MCF 10A (cell line): ENCODE measurements around the gene COMMD10. TPM values are rescaled to one million over a fixed set of nuclear protein-coding genes. Genes with fewer than 3 reads are reported as not detected.
A peak's percentile ranks its signal among the peaks of the same experiment; 100 is the strongest.

Experiments
- BruUV-seq: library from RNA; stranded (reverse); fragments of 400-500 nt; replicated peaks from 2 replicates; lab custom pipeline; 2021; lab: Mats Ljungman, UMichigan
- CTCF ChIA-PET: fragments of 300-600 bp; sonication (Branson Sonifier 250); formaldehyde crosslinking; extraction: SDS; loops from one replicate; lab custom pipeline; 2021; ENCODE audit warnings: antibody characterized with exemption, inconsistent platforms; lab: Yijun Ruan, JAX
- POLR2A ChIA-PET: fragments of 300-600, 350-650 bp; sonication (Branson Sonifier 250); formaldehyde crosslinking; extraction: SDS; loops from one replicate; lab custom pipeline; 2020; ENCODE audit warnings: antibody characterized with exemption, inconsistent platforms; lab: Yijun Ruan, JAX
- DNase-seq: peaks from one replicate; pipeline ENCODE4 v3.0.0-alpha.2; 2018; ENCODE audit not compliant: unreplicated experiment
- H3K27ac Mint-ChIP-seq: one replicate; pipeline ENCODE4 v1.8.0; 2022; ENCODE audit warnings: mild to moderate bottlenecking, low read depth, mixed read lengths; ENCODE audit not compliant: unreplicated experiment
- H3K27me3 Mint-ChIP-seq: one replicate; pipeline ENCODE4 v1.8.0; 2022; ENCODE audit warnings: mixed read lengths; ENCODE audit not compliant: insufficient read depth, unreplicated experiment
- H3K36me3 Mint-ChIP-seq: one replicate; pipeline ENCODE4 v1.8.0; 2022; ENCODE audit warnings: mild to moderate bottlenecking, moderate library complexity, mixed read lengths; ENCODE audit not compliant: insufficient read depth, unreplicated experiment
- H3K4me1 Mint-ChIP-seq: one replicate; pipeline ENCODE4 v1.8.0; 2022; ENCODE audit warnings: mixed read lengths; ENCODE audit not compliant: insufficient read depth, unreplicated experiment
- H3K4me3 Mint-ChIP-seq: one replicate; pipeline ENCODE4 v1.8.0; 2022; ENCODE audit warnings: mild to moderate bottlenecking, moderate library complexity, mixed read lengths; ENCODE audit not compliant: unreplicated experiment
- H3K9me3 Mint-ChIP-seq: one replicate; pipeline ENCODE4 v1.8.0; 2022; ENCODE audit warnings: mixed read lengths; ENCODE audit not compliant: unreplicated experiment
- CTCF ChIP-seq: fragments of 200-600 bp; IDR thresholded peaks from one replicate; pipeline ENCODE4 v1.8.0; 2022; ENCODE audit warnings: antibody characterized with exemption, mild to moderate bottlenecking; ENCODE audit not compliant: unreplicated experiment
- intact Hi-C: fragments of 100-400 bp; cut with micrococcal nuclease; formaldehyde crosslinking; loops from 2 replicates; pipeline ENCODE4 v1.14.1; 2022
- total RNA-seq: library from RNA; stranded (reverse); gene quantifications from 2 replicates; pipeline ENCODE4 v1.2.3, GENCODE V29; 2022

The COMMD10 gene
- total RNA-seq, 1 experiment from 2014 or later: 23.2 TPM

- ChIA-PET CTCF (interaction anchor here (0.7 to 1.4 kb wide), 4 partner anchors 9 to 239 kb away, joined by 3 to 4 read pairs (median 3); no protein-coding TSS in a partner anchor), POLR2A (no interaction called here)
- no peaks in the 10 kb centered on the region for H3K9me3 Mint-ChIP-seq
- no TSS peak for BruUV-seq
- H3K4me1 Mint-ChIP-seq: peaks cover 3% of the 10 kb centered on the region
- no peak overlapping the region for H3K27ac Mint-ChIP-seq
- intact Hi-C loops: no loop called here
- no peaks in the 10 kb centered on the region for H3K27me3 Mint-ChIP-seq
- peaks cover 6% of the 10 kb centered on the region for H3K36me3 Mint-ChIP-seq
- H3K4me3 Mint-ChIP-seq: no peak overlapping the region
- no peak for DNase-seq
- no peak for TF ChIP-seq CTCF
Observed at GRCh38 chr5:116318091-116318854, 233.4 kb downstream of the COMMD10 start.

GRCh38 chr5:116320486-116320885, 235.7 kb downstream of the COMMD10 start:
- no peak overlapping the region for H3K4me3 Mint-ChIP-seq
- CTCF ChIA-PET: no interaction called here
- H3K27me3 Mint-ChIP-seq: no peaks in the 10 kb centered on the region
- H3K4me1 Mint-ChIP-seq: no peaks in the 10 kb centered on the region
- no peak for TF ChIP-seq CTCF
- DNase-seq: peak; percentile 1
- H3K9me3 Mint-ChIP-seq: no peaks in the 10 kb centered on the region
- intact Hi-C loops: no loop called here
- BruUV-seq: no TSS peak
- POLR2A ChIA-PET: no interaction called here
- H3K36me3 Mint-ChIP-seq: peaks cover 12% of the 10 kb centered on the region
- H3K27ac Mint-ChIP-seq: peak overlapping the region; percentile 14

GRCh38 chr5:116329503-116329902, 244.7 kb downstream of the COMMD10 start:
- no TSS peak for BruUV-seq
- no peak for DNase-seq
- Mint-ChIP-seq H3K9me3 (peaks cover 24% of the 10 kb centered on the region), H3K36me3 (peaks cover 18% of the 10 kb centered on the region), H3K4me3 (no peak overlapping the region), H3K27ac (no peak overlapping the region), H3K4me1 (no peaks in the 10 kb centered on the region), H3K27me3 (no peaks in the 10 kb centered on the region)
- ChIA-PET POLR2A (no interaction called here), CTCF (no interaction called here)
- intact Hi-C loops: no loop called here
- no peak for TF ChIP-seq CTCF

- CTCF ChIA-PET: no interaction called here
Observed at GRCh38 chr5:116340799-116341198, 256.0 kb downstream of the COMMD10 start.

More at GRCh38 chr5:116340799-116341198, 256.0 kb downstream of the COMMD10 start:
- BruUV-seq: no TSS peak
- Mint-ChIP-seq H3K27me3 (no peaks in the 10 kb centered on the region), H3K27ac (no peak overlapping the region), H3K36me3 (no peaks in the 10 kb centered on the region), H3K4me1 (no peaks in the 10 kb centered on the region), H3K4me3 (no peak overlapping the region), H3K9me3 (peaks cover 14% of the 10 kb centered on the region)
- DNase-seq: no peak
- POLR2A ChIA-PET: no interaction called here
- intact Hi-C loops: no loop called here
- no peak for TF ChIP-seq CTCF

Other genes starting within 250 kb of the COMMD10 start
- gene ATG12, start 243.5 kb upstream of the COMMD10 start, total RNA-seq: 42.6 and 46.3 TPM in 2 replicates
- 94.6 and 102 TPM in 2 replicates for gene AP3S1, start 243.1 kb upstream of the COMMD10 start, total RNA-seq
- gene LVRN, start 122.5 kb upstream of the COMMD10 start, total RNA-seq: 0.71 and 0.77 TPM in 2 replicates
- gene ARL14EPL, start 52.6 kb upstream of the COMMD10 start, total RNA-seq: not detected in 2 replicates